Lung (tissue), 12 donors: ENCODE results near the gene VAT1L. TPM values are rescaled to one million over a fixed set of nuclear protein-coding genes. Genes with fewer than 3 reads are reported as not detected.

Experiments
- ATAC-seq: fragments of 200-7000 bp; cut with Tn5 transposase; one replicate; pipeline ENCODE4 v1.9.1; 2020; ENCODE audit warnings: moderate number of reproducible peaks; ENCODE audit not compliant: insufficient read depth, low FRiP score
- DNase-seq, 3 donors: peaks; one replicate each; pipeline ENCODE4 v3.0.0-alpha.2; 2013 to 2017
- H3K27ac ChIP-seq, 2 donors: one replicate each; pipeline ENCODE4 v1.5.1; 2013; ENCODE audit warnings: mild to moderate bottlenecking in 2 of 2, moderate library complexity in 2 of 2, control low read depth in 1 of 2, inconsistent platforms in 1 of 2, low read depth in 1 of 2, low read length in 1 of 2
- H3K27me3 ChIP-seq, 3 donors: one replicate each; pipeline ENCODE4 v1.5.1; 2013; ENCODE audit warnings: low read length in 2 of 3; ENCODE audit not compliant: control insufficient read depth in 3 of 3, insufficient read depth in 3 of 3
- H3K36me3 ChIP-seq, 4 donors: one replicate each; pipeline ENCODE4 v1.5.1; 2013; ENCODE audit warnings: low read length in 4 of 4, mild to moderate bottlenecking in 1 of 4, moderate library complexity in 1 of 4; ENCODE audit not compliant: control insufficient read depth in 4 of 4, insufficient read depth in 4 of 4
- H3K4me1 ChIP-seq, 5 donors: one replicate each; pipeline ENCODE4 v1.5.1; 2013; ENCODE audit warnings: low read length in 5 of 5, mild to moderate bottlenecking in 2 of 5, moderate library complexity in 1 of 5; ENCODE audit not compliant: control insufficient read depth in 5 of 5, insufficient read depth in 5 of 5
- H3K4me3 ChIP-seq: one replicate; pipeline ENCODE4 v1.5.1; 2013; ENCODE audit warnings: mild to moderate bottlenecking, control low read depth, moderate library complexity
- H3K9ac ChIP-seq, 2 donors: one replicate each; pipeline ENCODE4 v1.5.1; 2013; ENCODE audit warnings: low read length in 2 of 2, control low read depth in 1 of 2; ENCODE audit not compliant: insufficient read depth in 1 of 2
- H3K9me3 ChIP-seq, 4 donors: one replicate each; pipeline ENCODE4 v1.5.1; 2013; ENCODE audit warnings: low read length in 3 of 4, mild to moderate bottlenecking in 1 of 4, moderate library complexity in 1 of 4; ENCODE audit not compliant: control insufficient read depth in 4 of 4, insufficient read depth in 3 of 4
- CTCF ChIP-seq: IDR thresholded peaks from 2 replicates; pipeline ENCODE4 v1.5.1; 2012; ENCODE audit warnings: mild to moderate bottlenecking; ENCODE audit errors: control extremely low read depth, extremely low read depth
- WGBS, 2 donors: extraction: QIAGEN DNeasy Blood & Tissue Kit; methylation state at CpG; one replicate each; pipeline ENCODE4 v1.1.7; 2013; 5-methylcytosine and 5-hydroxymethylcytosine counted together
- polyA plus RNA-seq, 2 donors: library from polyadenylated mRNA; stranded (reverse); fragments of 200-250 nt; gene quantifications; one replicate each; pipeline ENCODE4 v1.2.1, GENCODE V29; 2013
- total RNA-seq, 2 donors: library from RNA; depleted of rRNA in 1 of 2; stranded (reverse); fragments of >200 nt in 1 of 2; gene quantifications; one replicate each; pipeline ENCODE4 v1.2.1, GENCODE V29; 2014 to 2021
- donor health status: control.
- donor health status: control.
- donor health status: Bipolar disorder and iron deficiency.
- donor health status: healthy.
- donor health status: DM: yes; HTN: yes; CAD: no.

VAT1L gene
- total and polyA plus RNA-seq, 4 donors: 0.14 to 3.3 (median 0.26) TPM

GRCh38 chr16:77863250-77863649 is 74.9 kb downstream of the VAT1L start:
- 43 to 55% methylated on average over 5 of the region's 5 CpGs for WGBS, 2 donors

GRCh38 chr16:77866752-77867151 is 78.4 kb downstream of the VAT1L start:
- WGBS, 2 donors: 66 to 85% methylated on average over 8 of the region's 8 CpGs
- no peaks in the 10 kb centered on the region for H3K9me3 ChIP-seq
- no peaks in the 10 kb centered on the region for H3K36me3 ChIP-seq
- no peaks in the 10 kb centered on the region for H3K27me3 ChIP-seq
- H3K4me3 ChIP-seq: no peak overlapping the region
- no peak for DNase-seq
- no peak overlapping the region for H3K9ac ChIP-seq
- peaks cover 0 to 19% (median 9%) of the 10 kb centered on the region in 5 donors for H3K4me1 ChIP-seq
- TF ChIP-seq CTCF: no peak
- no peak for ATAC-seq
- no peak overlapping the region for H3K27ac ChIP-seq

More at GRCh38 chr16:77863250-77863649, 74.9 kb downstream of the VAT1L start:
- Histone ChIP-seq H3K9ac (no peak overlapping the region), H3K9me3 (no peaks in the 10 kb centered on the region), H3K27ac (no peak overlapping the region), H3K27me3 (no peaks in the 10 kb centered on the region), H3K4me3 (no peak overlapping the region), H3K4me1 (peaks cover 0 to 7% (median 0%) of the 10 kb centered on the region in 5 donors), H3K36me3 (no peaks in the 10 kb centered on the region)
- DNase-seq: peak in 1 of 3 donors; percentile 41
- no peak for ATAC-seq
- no peak for TF ChIP-seq CTCF

- DNase-seq: no peak
- Histone ChIP-seq H3K27ac (no peak overlapping the region), H3K27me3 (no peaks in the 10 kb centered on the region), H3K9me3 (no peaks in the 10 kb centered on the region), H3K36me3 (no peaks in the 10 kb centered on the region), H3K4me1 (peaks cover 0 to 19% (median 9%) of the 10 kb centered on the region in 5 donors), H3K4me3 (no peak overlapping the region), H3K9ac (no peak overlapping the region)
- TF ChIP-seq CTCF: no peak
- ATAC-seq: no peak
- WGBS, 2 donors: 83 to 90% methylated on average over 2 of the region's 2 CpGs
These were observed 79.7 kb downstream of the VAT1L start for GRCh38 chr16:77868052-77868451.

- H3K9ac ChIP-seq: no peak overlapping the region
- H3K9me3 ChIP-seq: no peaks in the 10 kb centered on the region
- no peak overlapping the region for H3K4me3 ChIP-seq
- no peak overlapping the region for H3K27ac ChIP-seq
- H3K27me3 ChIP-seq: no peaks in the 10 kb centered on the region
- ATAC-seq (no peak), DNase-seq (no peak)
- TF ChIP-seq CTCF: no peak
- H3K4me1 ChIP-seq: peaks cover 0 to 19% (median 9%) of the 10 kb centered on the region in 5 donors
- no peaks in the 10 kb centered on the region for H3K36me3 ChIP-seq
- 79 to 85% methylated on average over 5 of the region's 5 CpGs for WGBS, 2 donors
These were observed 80.1 kb downstream of the VAT1L start for GRCh38 chr16:77868478-77868877.
